H1 (cell line): ENCODE results near the gene LY6G6D. TPM values are rescaled to one million over a fixed set of nuclear protein-coding genes. Genes with fewer than 3 reads are reported as not detected.

Experiments used
- CTCF ChIA-PET: fragments of 300-600 bp; sonication (Branson Sonifier 250); formaldehyde crosslinking; loops from one replicate; lab custom pipeline; 2021; ENCODE audit not compliant: partially characterized antibody; lab: Charles Lee
- POLR2A ChIA-PET: fragments of 300-600 bp; sonication (Branson Sonifier 250); formaldehyde crosslinking; loops from one replicate; lab custom pipeline; 2021; ENCODE audit warnings: inconsistent platforms; ENCODE audit not compliant: partially characterized antibody; lab: Charles Lee
- DNase-seq, 2 experiments: peaks; one replicate each; pipeline versions ENCODE4 v3.0.0 to v3.0.0-alpha.2; 2010 to 2022; ENCODE audit warnings: low spot score in 2 of 2, low read depth in 1 of 2, mixed read lengths in 1 of 2
- FAIRE-seq: peaks from 2 replicates; lab custom pipeline; 2011; peaks lifted over from hg19 to GRCh38; lab: Jason Lieb, UNC
- H2AFZ ChIP-seq: 2 replicates; pipeline ENCODE4 v1.8.1; 2012; ENCODE audit warnings: low read length, inconsistent platforms
- H2AK5ac ChIP-seq: 2 replicates; pipeline ENCODE4 v1.6.1; 2013; ENCODE audit warnings: low read depth, low read length
- H2BK120ac ChIP-seq: replicated peaks from 2 replicates; pipeline ENCODE3; 2013; ENCODE audit warnings: low read depth, low read length, inconsistent platforms
- H2BK12ac ChIP-seq: 2 replicates; pipeline ENCODE4 v1.6.1; 2013; ENCODE audit warnings: low read depth, low read length
- H2BK15ac ChIP-seq: 2 replicates; pipeline ENCODE4 v1.6.1; 2013; ENCODE audit warnings: low read length
- H2BK20ac ChIP-seq: 2 replicates; pipeline ENCODE4 v1.6.1; 2013; ENCODE audit warnings: low read length
- H2BK5ac ChIP-seq: 2 replicates; pipeline ENCODE4 v1.6.1; 2013; ENCODE audit warnings: low read depth, low read length
- H3K14ac ChIP-seq: 2 replicates; pipeline ENCODE4 v1.6.1; 2013; ENCODE audit warnings: inconsistent platforms; ENCODE audit not compliant: insufficient read length
- H3K18ac ChIP-seq: 2 replicates; pipeline ENCODE4 v1.6.1; 2013; ENCODE audit warnings: low read length; ENCODE audit errors: extremely low read depth
- H3K23ac ChIP-seq: 2 replicates; pipeline ENCODE4 v1.6.1; 2013; ENCODE audit warnings: inconsistent platforms; ENCODE audit not compliant: insufficient read length
- H3K23me2 ChIP-seq: 2 replicates; pipeline ENCODE4 v1.6.1; 2013; ENCODE audit warnings: low read depth, low read length
- H3K27ac ChIP-seq: 2 replicates; pipeline ENCODE4 v1.6.1; 2011; ENCODE audit warnings: low read depth, low read length, inconsistent platforms
- H3K27me3 ChIP-seq, 4 experiments: replicated peaks in 1 of 4; 1 replicate in 1 of 4; 2 replicates in 3 of 4; pipeline versions ENCODE4 v1.6.1 to v1.8.1; 2011 to 2013; ENCODE audit warnings: low read length in 3 of 4, mild to moderate bottlenecking in 3 of 4, inconsistent platforms in 2 of 4, mixed read lengths in 2 of 4, moderate library complexity in 1 of 4; ENCODE audit not compliant: control insufficient read depth in 3 of 4, insufficient read depth in 3 of 4; ENCODE audit errors: extremely low read depth in 1 of 4
- H3K36me3 ChIP-seq, 4 experiments: 2 replicates each; pipeline versions ENCODE4 v1.6.1 to v1.8.1; 2011 to 2013; ENCODE audit warnings: mild to moderate bottlenecking in 4 of 4, low read length in 3 of 4, moderate library complexity in 2 of 4, control low read depth in 1 of 4, inconsistent platforms in 1 of 4; ENCODE audit not compliant: insufficient read depth in 4 of 4, control insufficient read depth in 2 of 4
- H3K4ac ChIP-seq: replicated peaks from 2 replicates; pipeline ENCODE3; 2013; ENCODE audit warnings: low read length, low read depth, mixed read lengths, inconsistent platforms; ENCODE audit not compliant: insufficient read length
- H3K4me1 ChIP-seq, 4 experiments: replicated peaks in 1 of 4; 1 replicate in 1 of 4; 2 replicates in 3 of 4; pipeline versions ENCODE4 v1.6.1 to v1.8.1; 2011 to 2013; ENCODE audit warnings: low read length in 3 of 4, inconsistent platforms in 2 of 4, mixed read lengths in 1 of 4; ENCODE audit not compliant: insufficient read depth in 4 of 4, control insufficient read depth in 3 of 4
- H3K4me2 ChIP-seq, 2 experiments: 2 replicates each; pipeline versions ENCODE4 v1.6.1 to v1.8.1; 2011 to 2013; ENCODE audit warnings: low read depth in 2 of 2, low read length in 2 of 2, control low read depth in 1 of 2, inconsistent platforms in 1 of 2, mild to moderate bottlenecking in 1 of 2; ENCODE audit not compliant: insufficient read depth in 1 of 2
- H3K4me3 ChIP-seq, 4 experiments: fragments of 200-600, 300-600 bp in 1 of 4; sonication (generic), shearing (Covaris generic), sonication (Bioruptor Twin) in 1 of 4; 2 replicates each; pipeline versions ENCODE4 v1.5.1 to v1.8.1; 2011 to 2016; ENCODE audit warnings: low read length in 4 of 4, low read depth in 3 of 4, control low read depth in 2 of 4, inconsistent platforms in 2 of 4, mild to moderate bottlenecking in 2 of 4, mixed read lengths in 1 of 4, moderate library complexity in 1 of 4; ENCODE audit not compliant: insufficient read depth in 2 of 4; ENCODE audit errors: extremely low read depth in 1 of 4
- H3K56ac ChIP-seq: replicated peaks from 2 replicates; pipeline ENCODE3; 2013; ENCODE audit warnings: low read depth, mild to moderate bottlenecking, mixed read lengths, low read length, inconsistent platforms; ENCODE audit not compliant: insufficient read length
- H3K79me1 ChIP-seq: 2 replicates; pipeline ENCODE4 v1.6.1; 2013; ENCODE audit warnings: low read depth, low read length, control low read depth
- H3K79me2 ChIP-seq, 2 experiments: 2 replicates each; pipeline versions ENCODE4 v1.6.1 to v1.8.1; 2012 to 2013; ENCODE audit warnings: low read length in 2 of 2, mild to moderate bottlenecking in 2 of 2, inconsistent platforms in 1 of 2; ENCODE audit not compliant: insufficient read depth in 2 of 2, control insufficient read depth in 1 of 2
- H3K9ac ChIP-seq, 4 experiments: replicated peaks in 1 of 4; 1 replicate in 1 of 4; 2 replicates in 3 of 4; pipeline versions ENCODE4 v1.6.1 to v1.8.1; 2011 to 2013; ENCODE audit warnings: low read depth in 3 of 4, low read length in 3 of 4, control low read depth in 2 of 4, mild to moderate bottlenecking in 2 of 4, moderate library complexity in 2 of 4, inconsistent platforms in 1 of 4; ENCODE audit errors: extremely low read depth in 1 of 4
- H3K9me3 ChIP-seq, 2 experiments: 2 replicates each; pipeline versions ENCODE4 v1.6.1 to v1.8.1; 2012 to 2013; ENCODE audit warnings: mild to moderate bottlenecking in 2 of 2, moderate library complexity in 2 of 2, control low read depth in 1 of 2, inconsistent platforms in 1 of 2, low read depth in 1 of 2, low read length in 1 of 2, mixed read lengths in 1 of 2; ENCODE audit not compliant: insufficient read depth in 2 of 2
- H4K20me1 ChIP-seq, 2 experiments: replicated peaks in 1 of 2; 2 replicates each; pipeline versions ENCODE3 to v1.8.1; 2011 to 2013; ENCODE audit warnings: inconsistent platforms in 2 of 2, low read length in 2 of 2, mild to moderate bottlenecking in 1 of 2; ENCODE audit not compliant: insufficient read depth in 2 of 2, control insufficient read depth in 1 of 2
- H4K5ac ChIP-seq: 2 replicates; pipeline ENCODE4 v1.6.1; 2013; ENCODE audit warnings: low read length, low read depth, mixed read lengths, inconsistent platforms; ENCODE audit not compliant: insufficient read length
- H4K8ac ChIP-seq: 2 replicates; pipeline ENCODE4 v1.8.0; 2013; ENCODE audit warnings: mild to moderate bottlenecking, moderate library complexity, low read length, inconsistent platforms; ENCODE audit not compliant: insufficient read depth; ENCODE audit errors: extremely low read depth
- H4K91ac ChIP-seq: replicated peaks from 2 replicates; pipeline ENCODE3; 2013; ENCODE audit warnings: low read length, mixed read lengths, inconsistent platforms; ENCODE audit not compliant: insufficient read length
- BRCA1 ChIP-seq: IDR thresholded peaks from 2 replicates; pipeline ENCODE4 v1.6.1; 2012; ENCODE audit warnings: low read depth, low read length, improper control_type of control experiment
- CREB1 ChIP-seq: IDR thresholded peaks from 2 replicates; pipeline ENCODE4 v1.6.1; 2012; ENCODE audit warnings: inconsistent platforms
- CTBP2 ChIP-seq: IDR thresholded peaks from 2 replicates; pipeline ENCODE4 v1.7.0; 2011; ENCODE audit warnings: borderline replicate concordance, mild to moderate bottlenecking, moderate library complexity, mixed read lengths, low read length; ENCODE audit not compliant: insufficient read depth, insufficient read length
- JUND ChIP-seq: IDR thresholded peaks from 2 replicates; pipeline ENCODE4 v1.6.1; 2011; ENCODE audit warnings: mild to moderate bottlenecking, improper control_type of control experiment, low read length
- MAFK ChIP-seq: IDR thresholded peaks from 2 replicates; pipeline ENCODE4 v1.6.1; 2012; ENCODE audit warnings: low read depth, mild to moderate bottlenecking, improper control_type of control experiment, low read length
- NANOG ChIP-seq: IDR thresholded peaks from 2 replicates; pipeline ENCODE4 v1.6.1; 2011; ENCODE audit warnings: low read length, low read depth, mild to moderate bottlenecking, inconsistent platforms; ENCODE audit not compliant: insufficient read depth, poor library complexity, severe bottlenecking
- RAD21 ChIP-seq, 2 experiments: IDR thresholded peaks in 1 of 2; conservative IDR thresholded peaks in 1 of 2; 2 replicates each; pipeline ENCODE4 v1.6.1; 2011; ENCODE audit warnings: low read depth in 2 of 2, low read length in 2 of 2, improper control_type of control experiment in 1 of 2, inconsistent platforms in 1 of 2, mild to moderate bottlenecking in 1 of 2, moderate library complexity in 1 of 2
- SP4 ChIP-seq: IDR thresholded peaks from 2 replicates; pipeline ENCODE4 v1.6.1; 2012; ENCODE audit warnings: low read length, inconsistent platforms
- TEAD4 ChIP-seq: IDR thresholded peaks from 2 replicates; pipeline ENCODE4 v1.6.1; 2012; ENCODE audit warnings: low read depth, low read length, inconsistent platforms, mixed read lengths
- WGBS, 2 experiments: shearing (Covaris generic) in 1 of 2; methylation state at CpG; one replicate each; pipeline versions ENCODE4 v1.1.6 to v1.1.7; 2013 to 2015; ENCODE audit warnings: low lambda C conversion rate in 2 of 2, mixed read lengths in 2 of 2, inconsistent platforms in 1 of 2, low coverage in 1 of 2, missing lambda C conversion rate in 1 of 2; ENCODE audit not compliant: insufficient replicate concordance in 2 of 2, insufficient coverage in 1 of 2, insufficient read length in 1 of 2; ENCODE audit errors: extremely low coverage in 1 of 2, missing lambda C conversion rate in 1 of 2; 5-methylcytosine and 5-hydroxymethylcytosine counted together
- polyA plus RNA-seq, 7 experiments: library from polyadenylated mRNA; depleted of rRNA in 3 of 7; stranded (reverse) in 5 of 7; unstranded in 2 of 7; fragments of >200 nt in 5 of 7; fragments of 200-250 nt in 2 of 7; gene quantifications; 1 replicate in 5 of 7; 2 replicates in 1 of 7; 4 replicates in 1 of 7; pipeline versions ENCODE4 v1.2.1 to v1.2.3, GENCODE V29; 2011 to 2013; ENCODE audit warnings: missing spikeins in 2 of 7, mixed read lengths in 2 of 7
- total RNA-seq: library from RNA; stranded (reverse); fragmentation: NEBNext Ultra II Directional; extraction: Animal tissue kit (Norgen Biotek cat#: 25700); gene quantifications from 2 replicates; pipeline ENCODE4 v1.2.1, GENCODE V29; 2021

The LY6G6D gene
- total and polyA plus RNA-seq, 2 of the 8 experiments (the other 6 are each of a cell fraction or from before 2014, with no cell fraction given), result 1.8 TPM; not detected in 1

DNA sequence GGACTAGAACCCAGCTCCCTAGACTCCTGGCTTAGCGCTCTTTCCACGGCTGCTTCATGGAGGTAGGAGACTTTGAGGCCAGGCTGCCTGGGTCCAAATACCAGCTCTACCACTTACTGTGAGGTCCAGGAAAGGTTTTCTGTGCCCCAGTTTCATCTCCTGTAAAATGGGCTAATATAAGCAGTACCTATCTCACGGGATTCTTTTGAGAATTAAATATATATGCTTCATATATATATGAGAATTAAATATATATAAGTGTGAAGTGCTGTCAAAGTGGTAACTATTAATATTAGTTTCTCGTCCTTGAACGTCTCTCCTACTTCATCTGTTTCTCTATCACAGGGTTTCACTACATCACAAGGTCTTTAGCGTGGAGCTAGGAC is 24.1 kb upstream of the LY6G6D start:
- Histone ChIP-seq H3K79me1 (no peaks in the 10 kb centered on the region), H2AK5ac (no peak overlapping the region), H2BK12ac (no peak overlapping the region), H2AFZ (no peak overlapping the region), H2BK5ac (no peak overlapping the region), H3K36me3 (peaks cover 8 to 28% (median 18%) of the 10 kb centered on the region in 4 experiments; a peak in 5 of 8 replicates), H3K18ac (no peak overlapping the region), H3K4me2 (no peak overlapping the region), H3K4ac (no peak overlapping the region), H3K9me3 (no peaks in the 10 kb centered on the region), H3K79me2 (no peaks in the 10 kb centered on the region), H4K8ac (no peak overlapping the region), H3K4me3 (no peak overlapping the region), H3K4me1 (peaks cover 0 to 1% (median 0%) of the 10 kb centered on the region in 4 experiments; a peak in 2 of 7 replicates), H3K27me3 (no peaks in the 10 kb centered on the region)
- FAIRE-seq (no peak), DNase-seq (no peak)
- POLR2A ChIA-PET, result interaction anchor here (0.7 to 6.6 kb wide), 11 partner anchors 11 to 59 kb away, joined by 3 to 33 read pairs (median 4); partner anchors contain the start of genes ABHD16A, BAG6, GPANK1 and LY6G6D
- 90% methylated on average over 6 of the region's 6 CpGs; no CpG with 5 or more reads in 1 of the 2 experiments for WGBS, 2 experiments
- no peak for TF ChIP-seq RAD21 (IDR thresholded peaks at IDR 0.05 in 1 of 2, conservative IDR thresholded peaks at IDR 0.05 in 1 of 2; ENCODE audit: low read depth in 2 of 2, low read length in 2 of 2)
- TF ChIP-seq CTBP2, result no peak
- no peak for TF ChIP-seq BRCA1
- no peak for TF ChIP-seq MAFK
- no peak for TF ChIP-seq NANOG
- no peak for TF ChIP-seq TEAD4
- no peak for TF ChIP-seq JUND
- no peak for TF ChIP-seq CREB1
- TF ChIP-seq SP4, result no peak
- TF ChIP-seq, all 59 proteins: peak for 0
- no peak overlapping the region for H2BK15ac ChIP-seq
- H4K91ac ChIP-seq, result no peak overlapping the region
- H4K5ac ChIP-seq, result no peak overlapping the region
- no peak overlapping the region for H3K56ac ChIP-seq
- H3K23ac ChIP-seq, result no peak overlapping the region
- CTCF ChIA-PET, result interaction anchor here (0.9 to 5.8 kb wide), 19 partner anchors 8 to 105 kb away, joined by 3 to 26 read pairs (median 6); partner anchors contain the start of genes BAG6, CSNK2B, DDAH2 and GPANK1
- no peak overlapping the region for H3K9ac ChIP-seq
- no peak overlapping the region for H2BK120ac ChIP-seq
- no peaks in the 10 kb centered on the region for H3K23me2 ChIP-seq
- no peak overlapping the region for H3K14ac ChIP-seq
- H2BK20ac ChIP-seq, result no peak overlapping the region
- no peak overlapping the region for H3K27ac ChIP-seq
- H4K20me1 ChIP-seq, result no peaks in the 10 kb centered on the region
